SK-N-SH treated with all-trans-retinoic acid at 6 μM for 48 hours (cell line): ENCODE results near the gene ALPK3.

ENCODE experiments used
- ATAC-seq: fragments of 200-7000 bp; cut with Tn5 transposase; 3 replicates; pipeline ENCODE4 v1.9.1; 2020; ENCODE audit warnings: mild to moderate bottlenecking, moderate library complexity
- ARNTL ChIP-seq: fragments of 450-650 bp; formaldehyde crosslinking; IDR thresholded peaks from 2 replicates; pipeline ENCODE4 v1.5.0; 2020; ENCODE audit warnings: low read depth, mild to moderate bottlenecking, moderate library complexity, borderline replicate concordance
- BACH2 ChIP-seq: fragments of 250-450 bp; sonication (Bioruptor Pico); IDR thresholded peaks from 2 replicates; pipeline ENCODE4 v1.9.0; 2021; ENCODE audit warnings: mild to moderate bottlenecking, borderline replicate concordance
- GLIS3 ChIP-seq: fragments of 250-450 bp; sonication (Bioruptor Pico); IDR thresholded peaks from 2 replicates; pipeline ENCODE4 v1.5.0; 2020; ENCODE audit warnings: mild to moderate bottlenecking, moderate library complexity
- ISL1 ChIP-seq: fragments of 250-450 bp; sonication (Bioruptor Pico); IDR thresholded peaks from 2 replicates; pipeline ENCODE4 v2.1.2; 2022; ENCODE audit warnings: mild to moderate bottlenecking, moderate library complexity
- OSR1 ChIP-seq: fragments of 250-450 bp; sonication (Bioruptor Pico); IDR thresholded peaks from 2 replicates; pipeline ENCODE4 v1.8.0; 2022; ENCODE audit warnings: moderate library complexity, mild to moderate bottlenecking, inconsistent platforms
- PPARA ChIP-seq: fragments of 250-450 bp; sonication (Bioruptor Pico); IDR thresholded peaks from 2 replicates; pipeline ENCODE4 v1.5.0; 2020; ENCODE audit warnings: mild to moderate bottlenecking, borderline replicate concordance
- RARB ChIP-seq: fragments of 250-450 bp; sonication (Bioruptor Pico); IDR thresholded peaks from 2 replicates; pipeline ENCODE4 v1.8.0; 2021; ENCODE audit warnings: mild to moderate bottlenecking, moderate library complexity
- TCF4 ChIP-seq: fragments of 250-450 bp; sonication (Bioruptor Pico); IDR thresholded peaks from 2 replicates; pipeline ENCODE4 v1.8.0; 2021; ENCODE audit warnings: mild to moderate bottlenecking, moderate library complexity, borderline replicate concordance
- ZC3H10 ChIP-seq: fragments of 250-450 bp; sonication (Bioruptor Pico); IDR thresholded peaks from 2 replicates; pipeline ENCODE4 v1.5.1; 2021; ENCODE audit warnings: mild to moderate bottlenecking, moderate library complexity
- ZFP3 ChIP-seq: fragments of 250-450 bp; sonication (Bioruptor Pico); IDR thresholded peaks from 2 replicates; pipeline ENCODE4 v1.5.0; 2020; ENCODE audit warnings: mild to moderate bottlenecking, moderate library complexity
- ZNF565 ChIP-seq: fragments of 450-650 bp; formaldehyde crosslinking; conservative IDR thresholded peaks from 2 replicates; pipeline ENCODE4 v1.5.0; 2020; ENCODE audit warnings: low read depth, mild to moderate bottlenecking, moderate library complexity
- TF ChIP-seq, protein P1 (sequence below): fragments of 250-450 bp; sonication (Bioruptor Pico); IDR thresholded peaks from 2 replicates; pipeline ENCODE4 v1.5.1; 2021; ENCODE audit warnings: mild to moderate bottlenecking, moderate library complexity
- TF ChIP-seq, protein P2 (sequence below): fragments of 250-450 bp; sonication (Bioruptor Pico); IDR thresholded peaks from 2 replicates; pipeline ENCODE4 v1.8.0; 2021; ENCODE audit warnings: low read depth, mild to moderate bottlenecking, moderate library complexity, borderline replicate concordance
- TF ChIP-seq, protein P3 (sequence below): fragments of 250-450 bp; sonication (Bioruptor Pico); IDR thresholded peaks from 2 replicates; pipeline ENCODE4 v1.5.1; 2020; ENCODE audit warnings: low read depth, mild to moderate bottlenecking, moderate library complexity
- TF ChIP-seq, protein P4 (sequence below): fragments of 250-450 bp; sonication (Bioruptor Pico); IDR thresholded peaks from 2 replicates; pipeline ENCODE4 v1.8.0; 2020; ENCODE audit warnings: mild to moderate bottlenecking, moderate library complexity, borderline replicate concordance
- TF ChIP-seq, protein P5 (sequence below): fragments of 250-450 bp; sonication (Bioruptor Pico); IDR thresholded peaks from 2 replicates; pipeline ENCODE4 v1.5.0; 2020; ENCODE audit warnings: mild to moderate bottlenecking, moderate library complexity

ALPK3 gene

DNA sequence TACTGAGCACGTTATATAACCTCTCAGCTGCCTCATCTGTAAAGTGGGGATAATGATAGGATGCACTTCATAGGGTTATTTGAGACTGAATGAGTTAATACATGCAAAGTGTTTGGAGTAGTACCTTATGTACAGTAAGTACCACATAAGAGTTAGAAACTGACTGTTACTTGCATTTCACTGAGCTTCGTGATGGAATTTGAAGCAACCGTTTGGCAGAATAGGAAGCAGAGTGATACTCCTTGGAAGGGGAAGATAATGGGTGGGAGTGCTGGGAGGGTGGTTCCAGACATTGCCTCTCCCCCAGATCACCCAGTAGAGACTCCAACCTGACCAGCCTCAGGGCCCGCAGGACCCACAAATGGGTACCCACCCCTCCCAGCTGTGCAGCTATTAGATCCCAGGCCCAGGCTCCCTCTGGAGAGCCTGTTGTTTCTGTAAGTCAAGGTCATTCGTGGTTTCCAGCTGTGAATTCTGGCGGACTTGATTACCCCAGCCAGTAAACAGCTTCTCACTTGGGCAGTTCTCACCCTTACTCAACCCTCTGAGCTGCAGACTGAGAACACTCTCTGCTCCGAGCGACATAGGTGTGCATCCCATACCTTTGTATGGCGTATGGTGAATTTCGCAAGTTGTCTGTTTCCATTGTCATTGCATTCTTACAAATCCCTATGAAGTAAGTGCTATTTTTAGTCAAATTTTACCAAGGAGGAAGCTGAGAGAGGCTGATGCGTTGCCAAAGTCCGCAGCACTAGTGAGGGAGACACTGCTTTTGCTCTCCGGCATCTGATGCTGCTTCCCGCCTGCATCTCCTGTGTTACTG lies 11.1 kb downstream of the ALPK3 start:
- no peak for ATAC-seq
- no peak for TF ChIP-seq ISL1 (CRISPR knock-in tag)
- no peak for TF ChIP-seq ZFP3
- TF ChIP-seq, protein P1, sequence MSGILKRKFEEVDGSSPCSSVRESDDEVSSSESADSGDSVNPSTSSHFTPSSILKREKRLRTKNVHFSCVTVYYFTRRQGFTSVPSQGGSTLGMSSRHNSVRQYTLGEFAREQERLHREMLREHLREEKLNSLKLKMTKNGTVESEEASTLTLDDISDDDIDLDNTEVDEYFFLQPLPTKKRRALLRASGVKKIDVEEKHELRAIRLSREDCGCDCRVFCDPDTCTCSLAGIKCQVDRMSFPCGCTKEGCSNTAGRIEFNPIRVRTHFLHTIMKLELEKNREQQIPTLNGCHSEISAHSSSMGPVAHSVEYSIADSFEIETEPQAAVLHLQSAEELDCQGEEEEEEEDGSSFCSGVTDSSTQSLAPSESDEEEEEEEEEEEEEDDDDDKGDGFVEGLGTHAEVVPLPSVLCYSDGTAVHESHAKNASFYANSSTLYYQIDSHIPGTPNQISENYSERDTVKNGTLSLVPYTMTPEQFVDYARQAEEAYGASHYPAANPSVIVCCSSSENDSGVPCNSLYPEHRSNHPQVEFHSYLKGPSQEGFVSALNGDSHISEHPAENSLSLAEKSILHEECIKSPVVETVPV (CRISPR knock-in tag), result no peak
- no peak for TF ChIP-seq ZC3H10 (CRISPR knock-in tag)
- no peak for TF ChIP-seq BACH2 (CRISPR knock-in tag)
- TF ChIP-seq ZNF565 (CRISPR knock-in tag), result no peak
- TF ChIP-seq, protein P2, sequence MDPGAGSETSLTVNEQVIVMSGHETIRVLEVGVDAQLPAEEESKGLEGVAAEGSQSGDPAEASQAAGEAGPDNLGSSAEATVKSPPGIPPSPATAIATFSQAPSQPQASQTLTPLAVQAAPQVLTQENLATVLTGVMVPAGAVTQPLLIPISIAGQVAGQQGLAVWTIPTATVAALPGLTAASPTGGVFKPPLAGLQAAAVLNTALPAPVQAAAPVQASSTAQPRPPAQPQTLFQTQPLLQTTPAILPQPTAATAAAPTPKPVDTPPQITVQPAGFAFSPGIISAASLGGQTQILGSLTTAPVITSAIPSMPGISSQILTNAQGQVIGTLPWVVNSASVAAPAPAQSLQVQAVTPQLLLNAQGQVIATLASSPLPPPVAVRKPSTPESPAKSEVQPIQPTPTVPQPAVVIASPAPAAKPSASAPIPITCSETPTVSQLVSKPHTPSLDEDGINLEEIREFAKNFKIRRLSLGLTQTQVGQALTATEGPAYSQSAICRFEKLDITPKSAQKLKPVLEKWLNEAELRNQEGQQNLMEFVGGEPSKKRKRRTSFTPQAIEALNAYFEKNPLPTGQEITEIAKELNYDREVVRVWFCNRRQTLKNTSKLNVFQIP (CRISPR knock-in tag), result no peak
- TF ChIP-seq, protein P3, sequence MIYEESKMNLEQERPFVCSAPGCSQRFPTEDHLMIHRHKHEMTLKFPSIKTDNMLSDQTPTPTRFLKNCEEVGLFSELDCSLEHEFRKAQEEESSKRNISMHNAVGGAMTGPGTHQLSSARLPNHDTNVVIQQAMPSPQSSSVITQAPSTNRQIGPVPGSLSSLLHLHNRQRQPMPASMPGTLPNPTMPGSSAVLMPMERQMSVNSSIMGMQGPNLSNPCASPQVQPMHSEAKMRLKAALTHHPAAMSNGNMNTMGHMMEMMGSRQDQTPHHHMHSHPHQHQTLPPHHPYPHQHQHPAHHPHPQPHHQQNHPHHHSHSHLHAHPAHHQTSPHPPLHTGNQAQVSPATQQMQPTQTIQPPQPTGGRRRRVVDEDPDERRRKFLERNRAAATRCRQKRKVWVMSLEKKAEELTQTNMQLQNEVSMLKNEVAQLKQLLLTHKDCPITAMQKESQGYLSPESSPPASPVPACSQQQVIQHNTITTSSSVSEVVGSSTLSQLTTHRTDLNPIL (CRISPR knock-in tag), result no peak
- no peak for TF ChIP-seq PPARA (CRISPR knock-in tag)
- no peak for TF ChIP-seq RARB (CRISPR knock-in tag)
- no peak for TF ChIP-seq TCF4 (CRISPR knock-in tag)

DNA sequence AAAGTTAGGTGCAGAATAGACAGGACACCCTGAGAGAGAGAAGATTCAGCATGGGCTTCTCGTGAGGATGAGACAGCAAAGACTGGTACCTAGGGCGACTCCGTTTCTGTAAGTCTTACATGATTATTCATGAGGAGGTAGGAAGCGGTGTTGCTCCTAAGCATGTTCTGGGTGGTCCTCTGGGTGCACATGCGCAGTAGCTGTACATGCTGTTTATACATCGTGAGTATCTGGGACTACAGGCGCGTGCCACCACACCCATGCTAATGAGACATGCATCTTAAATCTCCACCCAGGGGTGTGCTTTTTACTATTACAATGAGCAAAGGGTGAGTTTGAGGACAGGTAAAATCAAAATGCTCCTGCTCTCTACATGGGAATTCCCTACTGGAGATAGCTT lies 12.3 kb downstream of the ALPK3 start:
- no peak for TF ChIP-seq GLIS3 (CRISPR knock-in tag)
- TF ChIP-seq TCF4 (CRISPR knock-in tag), result no peak
- TF ChIP-seq OSR1 (CRISPR knock-in tag), result no peak
- no peak for TF ChIP-seq PPARA (CRISPR knock-in tag)
- ATAC-seq, result no peak

DNA sequence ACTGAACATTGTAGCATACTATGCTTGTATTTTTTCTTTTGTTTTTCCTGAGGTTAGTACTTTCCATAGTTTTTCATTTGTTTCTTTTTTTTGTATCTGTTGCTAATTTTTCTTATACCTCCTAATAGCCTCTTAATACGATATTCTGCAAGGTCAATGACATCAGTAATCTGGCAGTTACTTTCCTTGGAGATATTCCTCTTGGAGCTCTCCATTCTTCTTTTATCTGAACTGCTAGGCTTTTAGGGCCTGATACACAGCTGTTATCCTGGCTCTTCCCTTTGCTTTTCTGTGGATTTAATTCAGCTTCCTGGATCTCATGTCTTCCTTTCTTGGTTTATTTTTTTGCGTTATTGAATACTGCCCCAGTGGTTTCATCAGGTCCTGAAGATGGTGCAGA lies 12.9 kb downstream of the ALPK3 start:
- no peak for ATAC-seq
- TF ChIP-seq GLIS3 (CRISPR knock-in tag) (no peak), ARNTL (CRISPR knock-in tag) (no peak), TCF4 (CRISPR knock-in tag) (no peak), ZC3H10 (CRISPR knock-in tag) (no peak), ZFP3 (no peak)
- TF ChIP-seq, protein P1 (CRISPR knock-in tag), result no peak
- TF ChIP-seq, protein P4, sequence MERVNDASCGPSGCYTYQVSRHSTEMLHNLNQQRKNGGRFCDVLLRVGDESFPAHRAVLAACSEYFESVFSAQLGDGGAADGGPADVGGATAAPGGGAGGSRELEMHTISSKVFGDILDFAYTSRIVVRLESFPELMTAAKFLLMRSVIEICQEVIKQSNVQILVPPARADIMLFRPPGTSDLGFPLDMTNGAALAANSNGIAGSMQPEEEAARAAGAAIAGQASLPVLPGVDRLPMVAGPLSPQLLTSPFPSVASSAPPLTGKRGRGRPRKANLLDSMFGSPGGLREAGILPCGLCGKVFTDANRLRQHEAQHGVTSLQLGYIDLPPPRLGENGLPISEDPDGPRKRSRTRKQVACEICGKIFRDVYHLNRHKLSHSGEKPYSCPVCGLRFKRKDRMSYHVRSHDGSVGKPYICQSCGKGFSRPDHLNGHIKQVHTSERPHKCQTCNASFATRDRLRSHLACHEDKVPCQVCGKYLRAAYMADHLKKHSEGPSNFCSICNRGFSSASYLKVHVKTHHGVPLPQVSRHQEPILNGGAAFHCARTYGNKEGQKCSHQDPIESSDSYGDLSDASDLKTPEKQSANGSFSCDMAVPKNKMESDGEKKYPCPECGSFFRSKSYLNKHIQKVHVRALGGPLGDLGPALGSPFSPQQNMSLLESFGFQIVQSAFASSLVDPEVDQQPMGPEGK, result no peak
- TF ChIP-seq, protein P5, sequence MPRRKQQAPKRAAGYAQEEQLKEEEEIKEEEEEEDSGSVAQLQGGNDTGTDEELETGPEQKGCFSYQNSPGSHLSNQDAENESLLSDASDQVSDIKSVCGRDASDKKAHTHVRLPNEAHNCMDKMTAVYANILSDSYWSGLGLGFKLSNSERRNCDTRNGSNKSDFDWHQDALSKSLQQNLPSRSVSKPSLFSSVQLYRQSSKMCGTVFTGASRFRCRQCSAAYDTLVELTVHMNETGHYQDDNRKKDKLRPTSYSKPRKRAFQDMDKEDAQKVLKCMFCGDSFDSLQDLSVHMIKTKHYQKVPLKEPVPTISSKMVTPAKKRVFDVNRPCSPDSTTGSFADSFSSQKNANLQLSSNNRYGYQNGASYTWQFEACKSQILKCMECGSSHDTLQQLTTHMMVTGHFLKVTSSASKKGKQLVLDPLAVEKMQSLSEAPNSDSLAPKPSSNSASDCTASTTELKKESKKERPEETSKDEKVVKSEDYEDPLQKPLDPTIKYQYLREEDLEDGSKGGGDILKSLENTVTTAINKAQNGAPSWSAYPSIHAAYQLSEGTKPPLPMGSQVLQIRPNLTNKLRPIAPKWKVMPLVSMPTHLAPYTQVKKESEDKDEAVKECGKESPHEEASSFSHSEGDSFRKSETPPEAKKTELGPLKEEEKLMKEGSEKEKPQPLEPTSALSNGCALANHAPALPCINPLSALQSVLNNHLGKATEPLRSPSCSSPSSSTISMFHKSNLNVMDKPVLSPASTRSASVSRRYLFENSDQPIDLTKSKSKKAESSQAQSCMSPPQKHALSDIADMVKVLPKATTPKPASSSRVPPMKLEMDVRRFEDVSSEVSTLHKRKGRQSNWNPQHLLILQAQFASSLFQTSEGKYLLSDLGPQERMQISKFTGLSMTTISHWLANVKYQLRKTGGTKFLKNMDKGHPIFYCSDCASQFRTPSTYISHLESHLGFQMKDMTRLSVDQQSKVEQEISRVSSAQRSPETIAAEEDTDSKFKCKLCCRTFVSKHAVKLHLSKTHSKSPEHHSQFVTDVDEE, result no peak
